ENCODE measurements around the gene SDCCAG8.

DNA sequence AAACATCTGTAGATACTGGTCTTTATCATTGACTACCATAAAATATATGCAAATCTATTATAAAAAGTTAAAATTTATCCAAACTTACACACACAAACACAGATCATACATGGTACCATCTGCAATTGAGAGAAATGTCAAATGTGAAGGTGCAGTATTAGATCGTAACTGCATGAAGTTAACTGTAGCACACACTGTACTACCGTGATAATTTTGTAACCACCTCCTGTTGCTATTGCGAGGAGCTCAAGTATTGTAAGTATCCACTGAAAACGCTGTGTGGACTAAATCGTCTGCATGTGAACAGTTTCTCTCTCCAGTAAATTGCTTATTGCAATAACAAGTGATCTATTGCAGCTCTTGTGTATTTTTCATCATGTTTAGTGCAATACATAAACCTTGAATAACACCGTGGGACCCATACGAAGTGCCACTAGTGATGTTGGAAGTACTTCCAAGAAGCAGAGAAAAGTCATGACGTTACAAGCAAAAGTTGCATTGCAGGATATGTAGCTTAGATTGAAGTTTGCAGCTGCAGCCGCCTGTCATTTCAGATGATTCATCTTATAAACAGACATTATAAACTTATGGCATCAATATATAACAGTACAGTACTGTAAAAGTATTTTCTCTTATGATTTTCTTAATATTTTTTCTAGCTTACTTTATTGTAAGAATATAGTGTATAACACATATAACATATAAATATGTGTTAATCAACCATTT lies 172.9 kb downstream of the SDCCAG8 start:
- TF ChIP-seq POLR2AphosphoS5 (IDR thresholded peaks at IDR 0.05; ENCODE audit: borderline replicate concordance, low read depth, low read length), result no peak
- no peak for TF ChIP-seq EZH2 (IDR thresholded peaks at IDR 0.05)
- no peak for TF ChIP-seq FOXP2 (optimal IDR thresholded peaks at IDR 0.05; ENCODE audit: control extremely low read depth, extremely low read length, insufficient read depth)

All from SK-N-MC (cell line).